OCI-LY1 (cell line): ENCODE measurements around the gene CSTB.

ENCODE experiments used
- H2AFZ ChIP-seq: fragments of 200-600 bp; sonication (generic), shearing (Covaris generic); 2 replicates; pipeline ENCODE4 v1.6.0; 2014; ENCODE audit warnings: antibody characterized with exemption, mild to moderate bottlenecking, low read length
- H3F3A ChIP-seq: fragments of 200-600 bp; sonication (generic), shearing (Covaris generic); 2 replicates; pipeline ENCODE4 v1.6.0; 2014; ENCODE audit warnings: mild to moderate bottlenecking, antibody characterized with exemption, low read length, moderate library complexity; ENCODE audit not compliant: insufficient read depth
- H3K27ac ChIP-seq: fragments of 200-600 bp; sonication (generic); 2 replicates; pipeline ENCODE4 v1.5.1; 2014; ENCODE audit warnings: low read length, mixed run types, mild to moderate bottlenecking, low read depth; ENCODE audit not compliant: poor library complexity, severe bottlenecking
- H3K27me3 ChIP-seq: fragments of 200-600 bp; sonication (generic); 2 replicates; pipeline ENCODE4 v1.6.0; 2014; ENCODE audit warnings: antibody characterized with exemption, mild to moderate bottlenecking, low read length, moderate library complexity; ENCODE audit not compliant: insufficient read depth
- H3K36me3 ChIP-seq: fragments of 200-600 bp; sonication (generic); 2 replicates; pipeline ENCODE4 v1.6.1; 2014; ENCODE audit warnings: mild to moderate bottlenecking, antibody characterized with exemption, low read length, moderate library complexity, mixed read lengths; ENCODE audit not compliant: insufficient read depth
- H3K4me1 ChIP-seq: fragments of 200-600 bp; sonication (generic); 2 replicates; pipeline ENCODE4 v1.5.1; 2014; ENCODE audit warnings: mild to moderate bottlenecking, low read length, moderate library complexity; ENCODE audit not compliant: insufficient read depth, severe bottlenecking
- H3K4me2 ChIP-seq: fragments of 200-600 bp; sonication (generic), shearing (Covaris generic); 2 replicates; pipeline ENCODE4 v1.6.1; 2014; ENCODE audit warnings: low read length
- H3K4me3 ChIP-seq: fragments of 200-600 bp; sonication (generic); 2 replicates; pipeline ENCODE4 v1.5.1; 2014; ENCODE audit warnings: low read length, low read depth, mild to moderate bottlenecking, mixed read lengths; ENCODE audit not compliant: poor library complexity, severe bottlenecking
- H3K79me2 ChIP-seq: fragments of 200-600 bp; shearing (Covaris generic); 2 replicates; pipeline ENCODE4 v1.6.1; 2016; ENCODE audit warnings: mixed run types, low read length, mixed read lengths; ENCODE audit not compliant: insufficient read depth
- H3K9ac ChIP-seq: fragments of 200-600 bp; sonication (generic), shearing (Covaris generic); 2 replicates; pipeline ENCODE4 v1.6.1; 2014; ENCODE audit warnings: mild to moderate bottlenecking, low read length, mixed read lengths
- H3K9me2 ChIP-seq: fragments of 200-600 bp; sonication (generic), shearing (Covaris generic); 2 replicates; pipeline ENCODE4 v1.6.1; 2014; ENCODE audit warnings: low read depth, mild to moderate bottlenecking, low read length, mixed read lengths
- H3K9me3 ChIP-seq: fragments of 200-600 bp; shearing (Covaris generic); 2 replicates; pipeline ENCODE4 v1.6.1; 2014; ENCODE audit warnings: low read length, mixed read lengths
- H4K20me1 ChIP-seq: fragments of 200-600 bp; sonication (generic), shearing (Covaris generic); 2 replicates; pipeline ENCODE4 v1.6.0; 2016; ENCODE audit warnings: mild to moderate bottlenecking, low read length; ENCODE audit not compliant: insufficient read depth
- CTCF ChIP-seq: fragments of 200-600 bp; sonication (generic), shearing (Covaris generic); IDR thresholded peaks from 2 replicates; pipeline ENCODE4 v1.5.1; 2017; ENCODE audit warnings: mild to moderate bottlenecking, antibody characterized with exemption, low read length, moderate library complexity, mixed read lengths
- EZH2 ChIP-seq: fragments of 200-600 bp; sonication (generic), shearing (Covaris generic); IDR thresholded peaks from 2 replicates; pipeline ENCODE4 v1.8.0; 2017; ENCODE audit warnings: borderline replicate concordance, mixed run types, mild to moderate bottlenecking, antibody characterized with exemption, low read length, moderate library complexity, mixed read lengths

CSTB gene

GRCh38 chr21:43817157-43818086 lies 41.3 kb upstream of the CSTB start:
- Histone ChIP-seq H3K9me2 (no peaks in the 10 kb centered on the region), H3K27ac (no peak overlapping the region), H3K9ac (no peak overlapping the region), H3F3A (no peaks in the 10 kb centered on the region), H3K79me2 (no peaks in the 10 kb centered on the region), H3K4me1 (peaks cover 31% of the 10 kb centered on the region), H3K27me3 (no peaks in the 10 kb centered on the region), H2AFZ (no peak overlapping the region), H3K4me3 (no peak overlapping the region), H3K9me3 (no peaks in the 10 kb centered on the region), H3K4me2 (no peak overlapping the region), H4K20me1 (no peaks in the 10 kb centered on the region), H3K36me3 (no peaks in the 10 kb centered on the region)
- TF ChIP-seq EZH2 (no peak), CTCF (no peak)

- H3K4me3 ChIP-seq: no peak overlapping the region
- H3K27me3 ChIP-seq: no peaks in the 10 kb centered on the region
- H4K20me1 ChIP-seq: no peaks in the 10 kb centered on the region
- H3K9me2 ChIP-seq: no peaks in the 10 kb centered on the region
- H2AFZ ChIP-seq: no peak overlapping the region
- H3K4me1 ChIP-seq: peaks cover 33% of the 10 kb centered on the region
- no peak overlapping the region for H3K4me2 ChIP-seq
- no peak overlapping the region for H3K9ac ChIP-seq
- no peaks in the 10 kb centered on the region for H3K36me3 ChIP-seq
- no peaks in the 10 kb centered on the region for H3K9me3 ChIP-seq
- H3F3A ChIP-seq: no peaks in the 10 kb centered on the region
- no peak for TF ChIP-seq EZH2
- peak; percentile 39; the same call in 1 of the 2 replicates for TF ChIP-seq CTCF
- H3K27ac ChIP-seq: no peak overlapping the region
- H3K79me2 ChIP-seq: no peaks in the 10 kb centered on the region
These were observed 40.5 kb upstream of the CSTB start for GRCh38 chr21:43816611-43817071.

GRCh38 chr21:43815991-43816390 lies 39.9 kb upstream of the CSTB start:
- Histone ChIP-seq H3K4me3 (no peak overlapping the region), H3K9ac (no peak overlapping the region), H3K27ac (no peak overlapping the region)

More at GRCh38 chr21:43815991-43816390, 39.9 kb upstream of the CSTB start:
- TF ChIP-seq CTCF (no peak), EZH2 (no peak)
- Histone ChIP-seq H3K9me3 (no peaks in the 10 kb centered on the region), H3K79me2 (no peaks in the 10 kb centered on the region), H3K4me1 (peaks cover 40% of the 10 kb centered on the region), H3K36me3 (no peaks in the 10 kb centered on the region), H4K20me1 (no peaks in the 10 kb centered on the region), H3F3A (no peaks in the 10 kb centered on the region), H3K9me2 (no peaks in the 10 kb centered on the region), H3K4me2 (no peak overlapping the region), H3K27me3 (no peaks in the 10 kb centered on the region), H2AFZ (no peak overlapping the region)
